Esophagus muscularis mucosa (tissue), 3 donors: Measurements from ENCODE around the gene NECTIN1.

Experiments used
- CTCF ChIP-seq, 3 experiments: fragments of 200-600 bp in 2 of 3; fragments of 450-650 bp in 1 of 3; sonication (generic) in 2 of 3; IDR thresholded peaks; one replicate each; pipeline ENCODE4 v1.5.1; 2017 to 2019; ENCODE audit warnings: antibody characterized with exemption in 3 of 3, mild to moderate bottlenecking in 2 of 3, moderate library complexity in 1 of 3
- POLR2AphosphoS5 ChIP-seq, 2 donors: sonication (generic); formaldehyde crosslinking; IDR thresholded peaks; one replicate each; pipeline ENCODE4 v1.6.1; 2017; ENCODE audit warnings: antibody characterized with exemption in 2 of 2

DNA sequence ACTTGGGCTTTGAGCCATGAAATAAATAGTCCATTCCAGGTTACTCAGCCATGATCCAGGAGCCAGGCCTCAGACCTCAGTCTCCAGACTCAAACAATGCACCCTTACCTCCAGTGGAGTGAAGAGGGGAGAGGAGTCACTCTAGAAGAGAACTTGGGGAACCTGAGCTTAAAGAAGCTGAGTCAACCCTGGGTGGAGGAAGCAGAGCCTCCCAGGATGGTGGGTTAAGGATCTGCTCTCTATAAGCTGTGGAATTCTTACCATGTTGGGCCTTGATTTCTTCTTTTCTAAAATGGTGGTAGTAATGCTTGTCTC lies 113.2 kb downstream of the NECTIN1 start:
- TF ChIP-seq POLR2AphosphoS5 (IDR thresholded peaks at IDR 0.05): no peak
- TF ChIP-seq CTCF (IDR thresholded peaks at IDR 0.05): no peak
